HepG2 (cell line): ENCODE measurements around the gene NINJ2.

ENCODE experiments used
- ARNT ChIP-seq: fragments of 450-650 bp; IDR thresholded peaks from 2 replicates; pipeline ENCODE4 v1.6.1; 2017
- EP300 ChIP-seq, 3 experiments: sonication (generic) in 1 of 3; formaldehyde crosslinking in 1 of 3; IDR thresholded peaks; 2 replicates each; pipeline versions ENCODE4 v1.5.1 to v1.6.1; 2011 to 2020; ENCODE audit warnings: low read depth in 2 of 3, low read length in 2 of 3, borderline replicate concordance in 1 of 3, improper control_type of control experiment in 1 of 3, mild to moderate bottlenecking in 1 of 3, missing genetic modification reagents in 1 of 3, moderate library complexity in 1 of 3
- NFIC ChIP-seq: IDR thresholded peaks from 2 replicates; pipeline ENCODE4 v1.6.1; 2012; ENCODE audit warnings: mild to moderate bottlenecking, low read length, inconsistent platforms
- SKIL ChIP-seq: sonication (generic); formaldehyde crosslinking; IDR thresholded peaks from 2 replicates; pipeline ENCODE4 v1.8.0; 2022; ENCODE audit warnings: missing genetic modification reagents, mild to moderate bottlenecking, moderate library complexity, borderline replicate concordance
- TCF7 ChIP-seq: sonication (generic); IDR thresholded peaks from 2 replicates; pipeline ENCODE4 v1.6.1; 2016; ENCODE audit warnings: antibody characterized with exemption, low read depth

DNA sequence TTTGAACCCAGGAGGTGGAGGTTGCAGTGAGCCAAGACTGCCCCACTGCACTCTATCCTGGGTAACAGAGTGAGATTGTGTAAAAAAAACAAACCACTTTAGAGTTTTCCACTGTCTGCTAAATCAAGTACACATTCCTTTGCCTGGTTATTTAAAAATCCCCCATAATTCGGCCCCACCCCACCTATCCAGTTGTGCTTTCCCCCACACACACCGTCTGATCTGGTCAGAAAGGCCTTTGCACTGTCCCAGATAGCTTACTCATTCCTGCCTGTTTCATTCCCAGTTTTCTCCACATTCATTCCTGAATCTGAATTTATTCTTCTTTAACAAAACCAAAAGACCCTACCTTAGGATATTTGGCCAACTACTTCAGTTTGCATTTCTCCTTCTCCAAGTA lies 29.5 kb downstream of the NINJ2 start:
- TF ChIP-seq NFIC (no peak), SKIL (CRISPR knock-in tag) (no peak), ARNT (no peak), EP300 (IDR thresholded peaks at IDR 0.05; ENCODE audit: low read depth in 2 of 2, low read length in 2 of 2) (no peak), EP300 (CRISPR knock-in tag; IDR thresholded peaks at IDR 0.05; ENCODE audit: borderline replicate concordance) (no peak), TCF7 (no peak)
